Neural cell (in vitro differentiated cells): Measurements from ENCODE around the gene TMEM116.

ENCODE experiments used
- EP300 ChIP-seq: fragments of 450-650 bp; conservative IDR thresholded peaks from 2 replicates; pipeline ENCODE4 v1.6.1; 2014; ENCODE audit warnings: antibody characterized with exemption, mild to moderate bottlenecking, moderate library complexity; ENCODE audit not compliant: poor library complexity, severe bottlenecking
- EZH2 ChIP-seq: fragments of 200-600, 300-800 bp; shearing (Covaris generic), sonication (generic); IDR thresholded peaks from 2 replicates; pipeline ENCODE4 v1.6.1; 2014; ENCODE audit warnings: antibody characterized with exemption, low read length, borderline replicate concordance, mild to moderate bottlenecking; ENCODE audit not compliant: insufficient read depth, poor library complexity, severe bottlenecking
- MXI1 ChIP-seq: fragments of 450-650 bp; conservative IDR thresholded peaks from 2 replicates; pipeline ENCODE4 v1.6.1; 2014; ENCODE audit warnings: antibody characterized with exemption, mild to moderate bottlenecking; ENCODE audit not compliant: poor library complexity, severe bottlenecking
- POLR2AphosphoS5 ChIP-seq: IDR thresholded peaks from 2 replicates; pipeline ENCODE4 v1.6.1; 2012
- RAD21 ChIP-seq: fragments of 450-650 bp; conservative IDR thresholded peaks from 2 replicates; pipeline ENCODE4 v1.6.1; 2014; ENCODE audit warnings: antibody characterized with exemption, mild to moderate bottlenecking, moderate library complexity
- REST ChIP-seq: IDR thresholded peaks from 2 replicates; pipeline ENCODE4 v1.6.1; 2012; ENCODE audit warnings: borderline replicate concordance
- SMC3 ChIP-seq: fragments of 450-650 bp; conservative IDR thresholded peaks from 2 replicates; pipeline ENCODE4 v1.6.1; 2014; ENCODE audit warnings: antibody characterized with exemption, mild to moderate bottlenecking, moderate library complexity; ENCODE audit not compliant: poor library complexity
- TAF1 ChIP-seq: IDR thresholded peaks from 2 replicates; pipeline ENCODE4 v1.6.1; 2012; ENCODE audit warnings: low read depth
- TF ChIP-seq, protein P1 (sequence below): fragments of 450-650 bp; IDR thresholded peaks from 2 replicates; pipeline ENCODE4 v1.5.1; 2014; ENCODE audit warnings: antibody characterized with exemption, mild to moderate bottlenecking, moderate library complexity; ENCODE audit not compliant: poor library complexity, severe bottlenecking

DNA sequence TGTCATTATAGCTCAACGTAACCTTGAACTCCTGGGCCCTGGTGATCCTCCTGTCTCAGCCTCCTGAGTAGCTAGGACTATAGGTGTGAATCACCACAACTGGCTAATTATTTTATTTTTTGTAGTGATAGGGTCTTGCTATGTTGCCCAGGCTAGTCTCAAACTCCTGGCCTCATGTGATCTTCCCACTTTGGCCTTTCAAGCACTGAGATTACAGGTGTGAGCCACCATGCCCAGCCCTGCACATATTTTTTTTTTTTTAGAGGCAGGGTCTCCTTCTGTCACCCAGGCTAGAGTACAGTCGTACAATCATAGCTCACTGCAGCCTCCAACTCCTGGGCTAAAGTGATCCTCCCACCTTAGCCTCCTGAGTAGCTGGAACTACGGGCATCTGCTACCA, 8.9 kb downstream of the TMEM116 start:
- TF ChIP-seq REST: no peak
- TF ChIP-seq, protein P1, sequence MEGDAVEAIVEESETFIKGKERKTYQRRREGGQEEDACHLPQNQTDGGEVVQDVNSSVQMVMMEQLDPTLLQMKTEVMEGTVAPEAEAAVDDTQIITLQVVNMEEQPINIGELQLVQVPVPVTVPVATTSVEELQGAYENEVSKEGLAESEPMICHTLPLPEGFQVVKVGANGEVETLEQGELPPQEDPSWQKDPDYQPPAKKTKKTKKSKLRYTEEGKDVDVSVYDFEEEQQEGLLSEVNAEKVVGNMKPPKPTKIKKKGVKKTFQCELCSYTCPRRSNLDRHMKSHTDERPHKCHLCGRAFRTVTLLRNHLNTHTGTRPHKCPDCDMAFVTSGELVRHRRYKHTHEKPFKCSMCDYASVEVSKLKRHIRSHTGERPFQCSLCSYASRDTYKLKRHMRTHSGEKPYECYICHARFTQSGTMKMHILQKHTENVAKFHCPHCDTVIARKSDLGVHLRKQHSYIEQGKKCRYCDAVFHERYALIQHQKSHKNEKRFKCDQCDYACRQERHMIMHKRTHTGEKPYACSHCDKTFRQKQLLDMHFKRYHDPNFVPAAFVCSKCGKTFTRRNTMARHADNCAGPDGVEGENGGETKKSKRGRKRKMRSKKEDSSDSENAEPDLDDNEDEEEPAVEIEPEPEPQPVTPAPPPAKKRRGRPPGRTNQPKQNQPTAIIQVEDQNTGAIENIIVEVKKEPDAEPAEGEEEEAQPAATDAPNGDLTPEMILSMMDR: no peak
- no peak for TF ChIP-seq EZH2
- TF ChIP-seq TAF1: no peak
- TF ChIP-seq POLR2AphosphoS5: no peak
- TF ChIP-seq RAD21: no peak
- TF ChIP-seq EP300: no peak
- no peak for TF ChIP-seq SMC3
- no peak for TF ChIP-seq MXI1
